Fibroblast of the conjunctiva (primary cell): ENCODE results near the gene DCAF12.
A peak's percentile ranks its signal among the peaks of the same experiment; 100 is the strongest.
"Not testable (repeated sequence)": the region's sequence is repeated elsewhere in the genome, so short reads cannot be mapped to it uniquely, and the experiment has no call there.

Source experiments
- DNase-seq: peaks from one replicate; pipeline ENCODE4 v3.0.0-alpha.2; 2010; ENCODE audit warnings: low read depth

Gene DCAF12

GRCh38 chr9:34126207-34127034 is at the start of gene DCAF12:
Gene DCAF12, minus strand, starts transcription at chr9:34126698. Its CDS starts 267 bp downstream, at chr9:34126431.
- peak; percentile 80 for DNase-seq

GRCh38 chr9:34176089-34176488 is 49.6 kb upstream of the DCAF12 start:
- no peak for DNase-seq

- DNase-seq: no peak
Measured at GRCh38 chr9:34171753-34172535, 45.4 kb upstream of the DCAF12 start.

- DNase-seq: no peak
Measured at GRCh38 chr9:34170237-34170991, 43.9 kb upstream of the DCAF12 start.

GRCh38 chr9:34169125-34169524 is 42.6 kb upstream of the DCAF12 start:
- no peak for DNase-seq

GRCh38 chr9:34163434-34163833 is 36.9 kb upstream of the DCAF12 start:
- DNase-seq: no peak

GRCh38 chr9:34158362-34158869 is 31.9 kb upstream of the DCAF12 start:
- DNase-seq: no peak

- DNase-seq: no peak
Measured at GRCh38 chr9:34157898-34158297, 31.4 kb upstream of the DCAF12 start.

- no peak for DNase-seq
Measured at GRCh38 chr9:34157318-34157717, 30.8 kb upstream of the DCAF12 start.

- DNase-seq: no peak
Measured at GRCh38 chr9:34154057-34154456, 27.6 kb upstream of the DCAF12 start.

- no peak for DNase-seq
Measured at GRCh38 chr9:34151398-34151797, 24.9 kb upstream of the DCAF12 start.

GRCh38 chr9:34145165-34145564 is 18.7 kb upstream of the DCAF12 start:
- no peak for DNase-seq

GRCh38 chr9:34143116-34143515 is 16.6 kb upstream of the DCAF12 start:
- DNase-seq: no peak

- DNase-seq: no peak
Measured at GRCh38 chr9:34140853-34141252, 14.4 kb upstream of the DCAF12 start.

- peak; percentile 68 for DNase-seq
Measured at GRCh38 chr9:34139477-34140146, 13.1 kb upstream of the DCAF12 start.

GRCh38 chr9:34138644-34139043 is 12.1 kb upstream of the DCAF12 start:
- not testable (repeated sequence) for DNase-seq

- DNase-seq: no peak
Measured at GRCh38 chr9:34134521-34134920, 8.0 kb upstream of the DCAF12 start.

- no peak for DNase-seq
Measured at GRCh38 chr9:34133436-34133949, 7.0 kb upstream of the DCAF12 start.

- no peak for DNase-seq
Measured at GRCh38 chr9:34131571-34131970, 5.1 kb upstream of the DCAF12 start.

GRCh38 chr9:34127035-34127948 is 794 bp upstream of the DCAF12 start:
- DNase-seq: no peak
